GM19099 (cell line): Measurements from ENCODE around the gene ALOX12B.

ENCODE experiments used
- POLR2A ChIP-seq: IDR thresholded peaks from 3 replicates; pipeline ENCODE4 v1.6.1; 2011; ENCODE audit warnings: low read depth; ENCODE audit not compliant: insufficient read length; ENCODE audit errors: extremely low read depth

The ALOX12B gene

DNA sequence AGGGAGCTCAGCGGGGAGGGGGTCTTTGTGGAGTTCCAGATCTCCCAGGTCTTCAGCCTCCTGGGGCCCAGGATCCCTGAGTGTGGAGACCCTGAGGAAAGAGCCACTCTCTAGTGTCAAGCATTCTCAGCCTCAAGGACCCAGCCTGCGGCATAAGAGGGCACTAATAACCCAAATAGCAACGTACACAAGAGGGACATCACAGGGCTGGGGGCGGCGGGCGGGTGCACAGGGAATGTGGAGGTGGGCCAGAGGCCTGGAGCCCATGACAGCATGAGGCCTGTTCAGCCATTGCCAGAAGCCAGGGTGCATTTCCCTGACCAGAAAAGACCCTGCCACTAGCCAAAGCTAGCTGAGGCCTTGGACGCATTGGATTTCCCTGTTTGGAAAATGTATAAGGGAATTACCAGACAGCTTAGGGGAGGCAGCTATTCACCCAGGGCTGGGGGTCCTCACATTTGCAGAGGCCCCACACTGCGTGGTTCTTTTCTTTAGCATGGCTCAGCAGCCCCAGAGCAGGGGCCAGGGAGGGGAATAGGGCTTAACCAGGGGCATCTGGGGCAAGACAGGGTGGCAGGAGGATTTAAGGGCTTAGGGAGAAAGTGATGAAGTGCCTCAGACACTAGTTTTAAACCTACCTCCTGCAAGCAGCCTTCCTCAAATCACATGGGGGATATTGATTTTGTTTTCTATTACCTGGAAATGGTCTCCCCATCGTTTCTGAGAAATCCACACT is 62.2 kb downstream of the ALOX12B start:
- no peak for TF ChIP-seq POLR2A
